ENCODE results near the gene ANKRD29.

DNA sequence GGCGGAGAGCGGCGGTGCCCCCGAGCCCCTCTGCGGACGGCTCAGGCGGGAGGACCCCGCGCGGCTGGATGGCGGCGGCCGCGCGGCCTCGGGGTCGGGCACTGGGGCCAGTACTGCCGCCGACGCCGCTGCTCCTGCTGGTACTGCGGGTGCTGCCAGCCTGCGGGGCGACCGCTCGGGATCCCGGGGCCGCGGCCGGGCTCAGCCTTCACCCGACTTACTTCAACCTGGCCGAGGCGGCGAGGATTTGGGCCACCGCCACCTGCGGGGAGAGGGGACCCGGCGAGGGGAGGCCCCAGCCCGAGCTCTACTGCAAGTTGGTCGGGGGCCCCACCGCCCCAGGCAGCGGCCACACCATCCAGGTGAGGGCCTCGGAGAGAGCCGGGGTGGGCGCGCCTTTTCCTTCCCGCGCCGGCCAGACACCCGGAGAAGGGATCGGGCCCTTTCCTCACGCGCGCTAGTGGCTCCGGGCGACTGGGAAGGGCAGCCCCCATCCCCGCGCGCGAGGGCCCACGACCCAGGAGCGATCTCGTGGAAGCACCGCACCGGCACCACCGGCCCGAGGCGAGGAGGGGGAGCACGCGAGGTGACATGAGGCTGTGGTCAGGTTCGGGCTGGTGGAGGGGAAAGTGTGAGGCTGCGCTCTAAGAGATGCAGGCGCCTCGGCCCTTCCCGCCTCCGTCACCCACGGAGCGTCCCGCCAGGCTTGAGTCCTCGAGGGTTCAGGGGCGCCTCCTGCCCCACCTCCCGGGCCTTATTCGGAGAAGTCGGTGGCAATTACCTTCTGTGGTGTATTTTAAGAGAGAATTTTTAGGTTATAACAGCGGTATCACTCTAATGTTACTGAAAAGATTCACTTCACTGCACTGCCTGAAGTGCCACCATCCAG, 27.1 kb upstream of the ANKRD29 start:
- TF ChIP-seq POLR2A (IDR thresholded peaks at IDR 0.05) = no peak
- TF ChIP-seq, protein P1, sequence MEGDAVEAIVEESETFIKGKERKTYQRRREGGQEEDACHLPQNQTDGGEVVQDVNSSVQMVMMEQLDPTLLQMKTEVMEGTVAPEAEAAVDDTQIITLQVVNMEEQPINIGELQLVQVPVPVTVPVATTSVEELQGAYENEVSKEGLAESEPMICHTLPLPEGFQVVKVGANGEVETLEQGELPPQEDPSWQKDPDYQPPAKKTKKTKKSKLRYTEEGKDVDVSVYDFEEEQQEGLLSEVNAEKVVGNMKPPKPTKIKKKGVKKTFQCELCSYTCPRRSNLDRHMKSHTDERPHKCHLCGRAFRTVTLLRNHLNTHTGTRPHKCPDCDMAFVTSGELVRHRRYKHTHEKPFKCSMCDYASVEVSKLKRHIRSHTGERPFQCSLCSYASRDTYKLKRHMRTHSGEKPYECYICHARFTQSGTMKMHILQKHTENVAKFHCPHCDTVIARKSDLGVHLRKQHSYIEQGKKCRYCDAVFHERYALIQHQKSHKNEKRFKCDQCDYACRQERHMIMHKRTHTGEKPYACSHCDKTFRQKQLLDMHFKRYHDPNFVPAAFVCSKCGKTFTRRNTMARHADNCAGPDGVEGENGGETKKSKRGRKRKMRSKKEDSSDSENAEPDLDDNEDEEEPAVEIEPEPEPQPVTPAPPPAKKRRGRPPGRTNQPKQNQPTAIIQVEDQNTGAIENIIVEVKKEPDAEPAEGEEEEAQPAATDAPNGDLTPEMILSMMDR (IDR thresholded peaks at IDR 0.05) = no peak

Data from testis (tissue), 2 donors.